Activated CD8-positive, alpha-beta memory T cell treated with anti-CD3 and anti-CD28 coated beads, Interleukin-2, amount 50 U/mL, for 4 hours (primary cell): ENCODE results near the gene LPO.
A peak's percentile ranks its signal among the peaks of the same experiment; 100 is the strongest.

ENCODE experiments used
- DNase-seq: peaks from one replicate; pipeline ENCODE4 v3.0.0-alpha.2; 2020

The LPO gene

DNA sequence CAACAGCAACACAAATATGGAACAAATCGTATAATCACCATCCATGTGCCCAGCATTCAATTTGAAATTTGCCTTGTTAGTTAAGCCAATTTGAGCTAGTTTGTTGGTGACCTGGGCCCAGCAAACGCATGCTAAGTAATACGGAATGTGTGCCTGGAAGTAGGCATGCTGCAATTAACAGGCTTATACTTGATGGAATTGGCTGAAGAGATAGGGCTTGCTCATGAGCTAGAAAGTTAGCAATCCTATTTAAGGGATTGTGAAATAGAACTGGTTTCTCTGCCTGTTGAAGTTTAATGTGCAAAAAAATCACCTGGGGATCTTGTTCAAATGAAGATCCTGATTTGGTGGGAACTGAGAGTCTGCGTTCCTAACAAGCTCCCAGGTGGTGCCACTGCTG lies 8.5 kb upstream of the LPO start:
- no peak for DNase-seq

- DNase-seq = no peak
Observed at GRCh38 chr17:58231641-58232040, 6.7 kb upstream of the LPO start.

DNA sequence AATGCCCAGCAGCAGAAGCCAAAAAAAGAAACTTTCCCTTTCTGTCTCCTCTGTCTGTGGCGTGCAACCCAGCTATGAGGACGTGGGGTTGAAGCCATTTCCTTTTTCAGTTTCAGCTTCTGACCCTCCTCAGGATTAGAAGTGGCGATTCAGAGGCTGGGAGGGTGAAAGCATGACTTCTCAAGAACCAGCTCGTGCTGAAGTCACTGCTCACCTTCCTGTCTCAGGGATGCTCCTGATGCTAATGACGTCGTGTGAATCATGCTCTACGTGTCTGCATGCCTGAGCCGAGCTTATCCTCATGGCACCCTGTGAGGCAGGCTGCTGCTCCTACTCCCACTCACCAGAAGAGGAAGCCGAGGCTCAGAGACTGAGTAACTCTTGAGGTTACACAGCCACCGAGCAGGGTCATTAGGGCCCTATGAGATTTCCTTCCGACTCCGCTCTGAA lies 5.7 kb upstream of the LPO start:
- DNase-seq = no peak

DNA sequence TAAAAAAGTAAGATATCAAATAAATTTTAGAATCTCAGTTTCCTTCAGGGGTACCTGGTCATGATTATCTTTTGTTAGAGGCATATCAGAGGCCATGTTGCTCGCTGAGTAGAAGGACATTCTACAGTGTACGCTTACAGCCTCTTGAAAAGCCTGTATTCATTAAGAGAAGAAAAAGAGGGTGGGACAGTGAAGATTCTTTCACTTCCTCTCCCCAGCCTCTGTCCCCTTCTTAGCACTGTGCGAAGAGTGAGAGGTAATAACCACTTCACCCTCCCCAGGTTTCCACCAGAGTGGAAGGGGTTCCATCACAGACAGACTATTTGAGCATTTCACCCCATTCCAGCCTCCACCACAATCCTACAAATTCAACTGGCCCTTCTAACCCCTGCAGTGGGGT lies 4.8 kb upstream of the LPO start:
- no peak for DNase-seq

DNA sequence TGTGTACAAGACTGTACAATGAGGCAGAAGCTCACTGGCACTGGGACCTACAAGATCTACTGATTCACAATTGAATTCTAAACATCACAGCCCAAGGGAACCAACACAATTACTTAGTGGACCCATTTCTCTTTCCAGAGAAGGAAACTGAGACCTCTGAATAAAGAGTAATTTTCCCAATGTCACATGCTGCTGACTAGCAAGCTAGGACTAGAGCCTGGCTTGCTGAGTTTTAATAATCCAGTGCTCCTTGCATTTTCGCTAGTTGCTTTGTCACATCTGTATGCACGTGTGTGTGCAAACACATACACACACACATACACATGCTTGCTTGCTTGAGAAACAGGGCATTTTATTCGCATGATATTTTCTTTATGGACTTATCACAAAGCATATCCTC lies 3.9 kb upstream of the LPO start:
- DNase-seq = no peak

DNA sequence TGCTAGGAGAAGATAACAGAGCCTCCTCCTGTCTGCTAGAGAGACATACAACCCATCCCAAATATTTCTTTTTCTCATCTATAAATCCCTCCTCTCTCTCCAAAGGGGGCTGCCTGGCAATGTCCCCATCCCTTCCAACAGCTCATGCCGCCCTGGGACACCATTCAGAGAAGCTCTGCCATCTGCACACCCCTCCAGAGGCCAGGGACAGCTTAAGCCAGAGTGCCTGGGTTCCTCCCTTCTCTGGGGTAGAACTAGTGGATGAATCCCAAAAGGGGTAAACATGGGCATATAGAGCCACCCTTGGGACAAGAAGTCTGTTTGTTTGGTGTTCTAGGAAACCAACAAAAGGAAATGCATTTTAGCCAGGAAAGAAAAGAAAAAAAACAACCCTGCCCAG lies 2.6 kb upstream of the LPO start:
- no peak for DNase-seq

DNA sequence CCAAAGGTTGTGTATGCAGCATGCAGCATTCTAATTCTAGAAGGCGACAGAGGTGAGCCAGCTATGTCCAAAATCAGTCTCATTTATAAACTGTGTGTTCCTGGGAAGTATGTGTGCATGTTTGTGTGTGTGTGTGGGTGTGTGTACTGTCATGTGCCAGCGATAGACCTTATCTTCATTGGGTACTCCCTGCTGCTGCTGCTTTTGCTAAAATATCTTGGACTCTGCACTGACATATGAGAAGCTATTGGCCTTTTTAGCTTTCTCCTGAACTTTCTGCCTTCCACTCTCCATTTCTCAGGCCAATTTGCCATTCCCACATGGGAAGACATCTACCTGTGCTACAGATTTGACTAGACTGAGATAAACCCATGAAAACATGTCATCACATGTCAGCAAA lies 2.0 kb upstream of the LPO start:
- no peak for DNase-seq

DNA sequence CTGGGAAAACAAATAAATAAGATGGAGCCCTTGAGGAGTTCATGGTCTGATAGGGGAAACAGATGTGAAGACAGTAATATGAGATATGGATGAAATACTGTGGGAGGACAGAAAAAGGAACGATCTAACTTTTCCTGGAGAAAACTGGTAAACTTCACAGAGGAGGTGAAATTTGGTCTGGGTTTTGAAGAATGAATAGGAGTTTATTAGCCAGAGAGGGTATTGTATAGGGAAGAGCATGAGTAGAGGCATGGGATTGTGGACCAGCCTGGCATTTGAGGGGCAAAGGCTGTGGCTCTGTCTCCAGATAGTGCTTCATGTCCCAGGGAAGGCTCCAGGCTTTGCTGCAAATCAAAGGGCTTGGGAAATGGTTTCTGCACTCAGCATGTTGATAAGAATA lies 1.6 kb downstream of the LPO start:
- no peak for DNase-seq

- no peak for DNase-seq
Observed at GRCh38 chr17:58242171-58242784, 3.9 kb downstream of the LPO start.

DNA sequence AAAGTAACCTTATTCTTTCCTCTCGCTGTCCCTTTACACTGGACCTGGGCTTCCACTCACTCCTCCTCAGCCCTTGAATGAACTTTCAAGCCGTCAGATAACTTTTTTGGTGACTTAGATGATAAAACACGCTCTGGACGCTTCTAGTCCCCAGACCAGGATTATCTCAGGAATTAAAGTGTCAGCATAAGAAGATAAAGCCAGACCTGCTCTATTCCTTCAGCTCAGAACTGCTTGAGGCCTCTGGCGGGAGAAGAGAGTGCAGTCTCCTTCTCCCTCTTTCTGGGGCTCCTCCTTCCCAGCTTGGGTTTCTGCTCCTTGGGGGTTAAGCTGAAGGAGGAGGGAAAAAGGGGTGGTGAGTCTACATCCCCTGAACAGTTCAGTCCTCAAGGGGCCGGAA lies 6.6 kb downstream of the LPO start:
- no peak for DNase-seq

DNA sequence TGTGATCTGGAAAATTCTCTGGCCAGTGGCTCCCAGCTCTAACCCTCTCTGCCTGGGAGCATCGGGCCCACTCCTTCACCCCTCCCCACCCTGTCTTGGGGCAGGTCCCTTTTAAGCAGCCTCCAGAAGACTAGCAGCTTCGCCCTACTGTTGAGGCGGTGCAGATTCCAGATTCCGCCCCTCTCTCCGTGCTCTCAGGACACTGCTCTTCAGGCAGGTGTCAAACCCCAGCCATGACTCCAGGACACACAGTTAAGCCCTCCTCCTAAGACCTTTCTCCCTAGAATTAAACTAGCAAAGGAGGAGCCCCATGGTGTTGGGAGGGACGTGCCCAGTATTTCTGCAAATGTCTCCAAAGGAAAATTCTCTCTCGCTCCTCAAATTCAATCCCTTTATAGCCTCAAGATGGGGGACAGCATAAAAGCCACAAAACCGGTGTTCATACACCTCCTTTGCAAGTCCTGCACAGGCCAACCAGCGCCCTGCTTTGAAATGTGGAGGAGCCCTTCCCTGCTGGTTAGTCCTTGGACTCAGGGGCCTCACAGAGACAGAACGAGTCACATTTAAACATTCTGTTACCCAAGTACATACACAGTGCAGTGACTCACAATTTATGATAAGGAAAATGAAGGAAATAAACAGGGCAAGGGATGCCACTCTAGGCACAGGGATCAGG lies 7.2 kb downstream of the LPO start:
- no peak for DNase-seq

GRCh38 chr17:58246104-58246740 lies 7.8 kb downstream of the LPO start:
- no peak for DNase-seq

DNA sequence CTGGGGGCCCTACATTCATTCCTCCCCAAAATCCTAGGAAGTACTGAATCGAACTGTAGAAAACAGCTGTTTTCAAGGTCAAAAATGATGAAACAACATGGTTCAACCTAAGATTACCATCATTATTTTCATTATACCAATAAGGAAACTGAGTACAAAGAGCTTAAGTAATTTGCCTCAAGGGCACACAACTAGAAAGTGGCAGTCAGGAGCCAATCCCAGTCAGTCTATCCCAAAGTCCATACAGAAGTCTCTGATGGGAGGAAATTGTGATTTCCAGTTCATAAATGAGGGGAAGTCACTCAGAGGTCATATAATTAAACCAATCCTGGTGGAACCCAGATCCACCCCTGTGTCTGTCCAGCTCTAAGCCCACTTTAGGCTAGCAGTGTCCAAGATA lies 8.4 kb downstream of the LPO start:
- DNase-seq = no peak

GRCh38 chr17:58247511-58248363 lies 9.4 kb downstream of the LPO start:
- DNase-seq = no peak

DNA sequence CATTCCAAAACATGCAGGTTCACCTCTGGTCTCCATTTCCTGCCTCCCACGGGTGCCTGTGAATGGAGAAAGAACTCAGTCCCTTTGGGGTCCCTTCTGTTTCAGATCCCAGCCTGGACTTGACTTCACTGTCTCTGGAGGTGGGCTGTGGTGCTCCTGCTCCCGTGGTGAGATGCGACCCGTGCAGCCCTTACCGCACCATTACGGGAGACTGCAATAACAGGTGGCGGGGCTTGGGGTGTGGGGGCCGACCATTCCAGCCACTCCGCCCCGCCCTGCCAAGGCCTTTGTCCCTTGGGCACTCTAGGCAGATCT lies 10.5 kb downstream of the LPO start:
- no peak for DNase-seq

- DNase-seq = peak; percentile 82
Observed at GRCh38 chr17:58249270-58250133, 11.1 kb downstream of the LPO start.

DNA sequence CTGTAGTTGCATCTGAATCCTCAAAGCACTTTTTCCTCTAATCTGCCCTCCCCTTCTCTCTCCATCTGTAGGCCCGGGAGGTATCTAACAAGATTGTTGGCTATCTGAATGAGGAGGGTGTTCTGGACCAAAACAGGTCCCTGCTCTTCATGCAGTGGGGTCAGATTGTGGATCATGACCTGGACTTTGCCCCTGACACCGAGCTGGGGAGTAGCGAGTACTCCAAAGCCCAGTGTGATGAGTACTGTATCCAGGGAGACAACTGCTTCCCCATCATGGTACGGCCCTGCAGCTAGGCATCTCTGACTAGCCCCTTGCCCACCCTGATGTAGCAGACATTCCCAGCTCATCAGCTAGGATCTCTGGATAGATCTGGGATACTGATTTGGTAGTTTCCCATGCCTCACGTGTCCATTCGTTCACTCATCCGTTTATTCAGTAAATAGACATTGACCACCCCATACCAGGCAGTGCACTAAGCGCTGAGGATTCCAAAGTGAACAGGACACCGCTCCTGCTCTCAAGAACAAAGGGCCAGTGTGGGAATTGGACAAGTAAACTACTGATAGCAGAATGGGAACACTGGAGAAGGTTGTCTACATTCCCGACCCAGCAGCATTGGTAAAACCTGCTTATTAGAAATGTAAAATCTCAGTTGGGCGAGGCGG lies 12.1 kb downstream of the LPO start:
- no peak for DNase-seq

DNA sequence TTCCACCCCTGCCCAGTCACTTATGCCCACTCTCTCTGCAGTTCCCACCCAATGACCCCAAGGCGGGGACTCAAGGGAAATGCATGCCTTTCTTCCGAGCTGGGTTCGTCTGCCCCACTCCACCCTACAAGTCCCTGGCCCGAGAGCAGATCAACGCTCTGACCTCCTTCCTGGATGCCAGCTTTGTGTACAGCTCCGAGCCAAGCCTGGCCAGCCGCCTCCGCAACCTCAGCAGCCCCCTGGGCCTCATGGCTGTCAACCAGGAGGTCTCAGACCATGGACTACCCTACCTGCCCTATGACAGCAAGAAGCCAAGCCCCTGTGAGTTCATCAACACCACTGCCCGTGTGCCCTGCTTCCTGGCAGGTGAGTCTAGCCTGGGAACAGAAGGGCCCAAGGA lies 13.8 kb downstream of the LPO start:
- no peak for DNase-seq

GRCh38 chr17:58253082-58253481 lies 14.7 kb downstream of the LPO start:
- no peak for DNase-seq

GRCh38 chr17:58254803-58255202 lies 16.4 kb downstream of the LPO start:
- no peak for DNase-seq

DNA sequence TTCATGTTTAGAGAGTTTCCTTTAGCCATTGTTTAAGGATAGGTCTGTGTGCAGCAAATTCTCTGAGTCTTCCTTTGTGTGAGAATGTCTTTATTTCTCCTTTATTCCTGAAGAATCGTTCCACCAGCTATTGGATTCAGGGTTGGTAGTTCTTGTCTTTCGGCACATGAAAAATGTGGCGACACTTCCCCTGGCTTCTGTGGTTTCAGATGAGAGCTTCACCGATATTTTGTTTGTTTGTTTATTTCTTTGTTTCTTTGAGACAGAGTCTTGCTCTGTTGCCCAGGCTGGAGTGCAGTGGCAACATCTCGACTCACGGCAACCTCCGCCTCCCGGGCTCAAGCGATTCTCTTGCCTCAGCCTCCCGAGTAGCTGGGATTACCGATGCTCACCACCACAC lies 23.8 kb downstream of the LPO start:
- DNase-seq = no peak

GRCh38 chr17:58263773-58264172 lies 25.4 kb downstream of the LPO start:
- no peak for DNase-seq
